B cell (primary cell): ENCODE measurements around the gene PCBP3.

Experiments used
- EZH2 ChIP-seq: IDR thresholded peaks from 2 replicates; pipeline ENCODE4 v1.6.1; 2012; ENCODE audit warnings: borderline replicate concordance, low read depth, mild to moderate bottlenecking, moderate library complexity, low read length; ENCODE audit not compliant: insufficient read depth, poor library complexity, severe bottlenecking
- TF ChIP-seq, protein P1 (sequence below): fragments of 200-600 bp; IDR thresholded peaks from one replicate; pipeline ENCODE4 v1.8.0; 2022; ENCODE audit warnings: antibody characterized with exemption, mild to moderate bottlenecking

DNA sequence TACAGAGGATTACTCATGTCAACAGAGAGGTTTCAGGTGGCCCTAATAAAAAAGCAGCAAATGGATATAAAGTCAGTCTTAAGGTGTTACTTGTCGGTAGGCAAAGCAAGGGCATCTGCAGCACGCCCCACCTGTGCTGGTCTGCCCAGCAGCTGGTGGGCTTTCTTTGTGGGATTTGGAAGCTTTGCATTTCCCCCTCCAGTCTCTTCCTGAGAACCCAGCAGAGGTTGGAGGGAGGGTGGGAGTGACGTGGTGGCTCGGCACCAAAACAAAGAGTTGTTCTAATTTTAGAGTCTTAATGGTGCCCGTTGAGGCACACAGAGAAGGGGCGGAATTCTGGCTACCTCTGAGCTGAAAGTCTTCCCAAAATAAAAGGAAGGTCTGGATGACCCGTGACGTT, 4.8 kb upstream of the PCBP3 start:
- TF ChIP-seq EZH2 = no peak
- TF ChIP-seq, protein P1, sequence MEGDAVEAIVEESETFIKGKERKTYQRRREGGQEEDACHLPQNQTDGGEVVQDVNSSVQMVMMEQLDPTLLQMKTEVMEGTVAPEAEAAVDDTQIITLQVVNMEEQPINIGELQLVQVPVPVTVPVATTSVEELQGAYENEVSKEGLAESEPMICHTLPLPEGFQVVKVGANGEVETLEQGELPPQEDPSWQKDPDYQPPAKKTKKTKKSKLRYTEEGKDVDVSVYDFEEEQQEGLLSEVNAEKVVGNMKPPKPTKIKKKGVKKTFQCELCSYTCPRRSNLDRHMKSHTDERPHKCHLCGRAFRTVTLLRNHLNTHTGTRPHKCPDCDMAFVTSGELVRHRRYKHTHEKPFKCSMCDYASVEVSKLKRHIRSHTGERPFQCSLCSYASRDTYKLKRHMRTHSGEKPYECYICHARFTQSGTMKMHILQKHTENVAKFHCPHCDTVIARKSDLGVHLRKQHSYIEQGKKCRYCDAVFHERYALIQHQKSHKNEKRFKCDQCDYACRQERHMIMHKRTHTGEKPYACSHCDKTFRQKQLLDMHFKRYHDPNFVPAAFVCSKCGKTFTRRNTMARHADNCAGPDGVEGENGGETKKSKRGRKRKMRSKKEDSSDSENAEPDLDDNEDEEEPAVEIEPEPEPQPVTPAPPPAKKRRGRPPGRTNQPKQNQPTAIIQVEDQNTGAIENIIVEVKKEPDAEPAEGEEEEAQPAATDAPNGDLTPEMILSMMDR = no peak
